IPS-NIHi7 (cell line): ENCODE data around the gene EIF3I.
A peak's percentile ranks its signal among the peaks of the same experiment; 100 is the strongest.
"Not testable (repeated sequence)": the region's sequence is repeated elsewhere in the genome, so short reads cannot be mapped to it uniquely, and the experiment has no call there.

ENCODE experiments used
- DNase-seq: peaks from one replicate; pipeline ENCODE4 v3.0.0; 2012; ENCODE audit warnings: mixed read lengths; ENCODE audit errors: extremely low spot score

Gene EIF3I

DNA sequence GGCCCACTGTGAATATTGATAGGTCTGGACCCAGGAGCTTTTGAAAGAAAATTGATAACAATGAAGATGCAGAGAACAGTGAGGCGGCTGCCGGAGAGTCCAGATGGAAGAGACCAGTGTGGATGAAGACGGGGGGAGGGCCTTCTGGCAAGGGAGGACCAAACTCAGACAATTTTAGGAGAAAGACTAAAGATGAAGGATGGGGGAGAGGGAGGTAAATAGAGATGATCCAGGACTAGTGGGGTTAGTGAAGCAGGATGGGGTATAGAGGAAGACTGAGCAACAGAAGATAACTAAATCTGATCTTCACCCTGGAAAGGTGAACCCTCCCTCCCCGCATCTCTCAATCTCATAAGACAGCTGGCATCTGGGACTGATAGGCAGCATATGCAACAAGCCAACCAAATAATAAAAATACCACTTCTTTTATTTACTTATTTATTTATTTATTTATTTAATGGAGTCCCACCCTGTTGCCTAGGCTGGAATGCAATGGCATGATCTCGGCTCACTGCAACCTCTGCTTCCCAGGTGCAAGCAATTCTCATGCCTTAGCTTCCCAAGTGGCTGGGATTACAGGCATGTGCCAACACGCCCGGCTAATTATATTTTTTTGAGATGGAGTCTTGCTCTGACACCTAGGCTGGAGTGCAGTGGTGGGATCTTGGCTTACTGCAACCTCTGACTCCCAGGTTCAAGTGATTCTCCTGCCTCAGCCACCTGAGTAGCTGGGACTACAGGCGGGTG is 10.5 kb downstream of the EIF3I start:
- no peak for DNase-seq

DNA sequence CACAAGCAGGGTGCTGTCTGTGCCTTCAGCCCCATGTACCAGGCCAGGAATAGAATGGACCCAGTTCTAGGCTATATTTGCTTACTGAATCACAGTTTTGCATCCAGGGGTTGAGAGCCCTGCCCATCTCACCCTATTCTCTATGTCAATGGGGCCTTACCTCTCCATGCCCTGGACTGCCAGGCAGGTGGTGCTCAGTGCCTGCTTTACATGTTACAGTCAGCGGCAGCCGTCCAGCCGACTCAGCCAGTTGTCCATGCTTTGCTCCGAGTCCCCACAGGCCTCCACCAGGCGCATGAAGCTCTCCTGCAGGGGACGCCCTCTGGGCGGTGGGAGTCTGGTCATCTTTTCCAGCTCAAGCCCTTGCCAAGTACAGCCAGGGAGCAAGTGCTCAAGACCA is 12.6 kb downstream of the EIF3I start:
- no peak for DNase-seq

DNA sequence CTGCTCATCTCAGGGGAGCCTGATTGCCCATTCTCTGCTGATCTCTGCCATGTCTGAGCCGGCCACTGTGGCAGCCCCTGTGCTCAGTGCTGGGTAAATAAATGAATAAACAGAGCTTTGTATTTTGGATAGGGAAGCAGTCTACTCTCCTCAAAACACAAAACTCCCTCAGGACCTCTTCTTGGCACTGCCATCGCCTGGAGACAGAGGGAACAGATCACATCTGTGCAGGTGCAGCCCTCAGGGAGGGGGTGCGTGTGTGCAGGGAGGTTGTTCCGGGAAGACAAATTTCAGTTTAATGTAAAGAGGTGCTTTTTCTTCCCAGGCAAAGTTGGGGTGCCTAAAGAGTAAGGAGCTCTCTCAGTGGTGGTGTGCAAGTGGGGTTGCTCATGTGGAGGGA is 17.1 kb downstream of the EIF3I start:
- no peak for DNase-seq

DNA sequence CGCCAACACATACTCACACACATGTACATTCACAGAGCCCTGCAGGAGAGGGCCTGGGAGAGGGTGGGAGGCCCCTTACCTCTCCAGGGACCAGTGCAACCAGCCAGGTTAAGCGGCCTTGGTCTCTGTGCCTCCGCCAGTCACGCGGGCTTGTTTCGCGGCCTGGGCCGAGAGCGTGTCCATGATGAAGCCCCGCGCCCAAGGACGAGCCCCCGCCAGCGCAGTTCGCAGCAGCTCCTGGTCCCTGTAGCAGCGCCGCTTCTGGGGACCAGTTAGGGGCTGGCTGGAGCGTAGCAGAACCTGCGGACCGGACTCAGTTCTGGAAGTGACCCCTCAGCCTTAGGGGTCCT is 17.6 kb downstream of the EIF3I start:
- DNase-seq, result no peak

DNA sequence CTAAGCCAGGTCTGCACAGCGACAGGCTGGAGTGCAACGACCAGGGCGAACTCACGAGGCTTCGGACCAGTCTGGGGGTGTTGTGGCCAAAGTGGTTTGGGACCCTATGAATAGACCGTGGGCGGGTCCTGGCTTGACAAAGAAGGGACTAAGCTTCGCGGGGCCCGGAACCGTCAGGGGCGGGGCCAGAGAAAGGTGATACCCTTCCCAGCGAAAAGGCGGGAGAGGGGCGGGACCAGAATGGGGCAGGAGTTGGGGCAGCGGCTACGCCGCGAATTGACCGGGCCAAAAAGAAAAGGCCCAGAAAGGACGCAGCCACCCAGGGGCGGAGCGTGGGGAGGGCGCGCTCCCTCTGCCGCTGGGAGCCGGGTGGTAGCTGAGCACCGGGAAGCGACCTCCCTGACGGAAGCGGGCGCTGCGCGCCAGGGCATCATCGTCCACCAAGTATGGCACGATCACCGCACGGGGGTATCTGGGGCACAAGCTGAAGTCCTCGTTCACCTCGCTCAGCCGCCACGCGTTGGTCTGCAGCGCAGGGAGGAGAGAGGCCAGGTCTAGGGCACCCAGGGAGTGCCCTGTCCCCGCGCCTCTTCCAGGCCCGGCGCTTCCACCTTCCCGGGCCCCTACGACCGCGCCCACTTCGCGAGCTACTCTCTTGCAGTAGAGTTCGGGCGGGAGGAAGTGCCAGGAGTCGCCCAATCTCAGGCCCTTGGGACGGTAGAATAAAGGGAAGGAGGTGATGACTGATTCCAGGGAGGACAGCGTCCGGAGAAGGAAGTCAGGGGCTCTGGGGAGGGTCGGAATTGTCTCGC is 18.1 kb downstream of the EIF3I start:
- DNase-seq, result peak; percentile 92

DNA sequence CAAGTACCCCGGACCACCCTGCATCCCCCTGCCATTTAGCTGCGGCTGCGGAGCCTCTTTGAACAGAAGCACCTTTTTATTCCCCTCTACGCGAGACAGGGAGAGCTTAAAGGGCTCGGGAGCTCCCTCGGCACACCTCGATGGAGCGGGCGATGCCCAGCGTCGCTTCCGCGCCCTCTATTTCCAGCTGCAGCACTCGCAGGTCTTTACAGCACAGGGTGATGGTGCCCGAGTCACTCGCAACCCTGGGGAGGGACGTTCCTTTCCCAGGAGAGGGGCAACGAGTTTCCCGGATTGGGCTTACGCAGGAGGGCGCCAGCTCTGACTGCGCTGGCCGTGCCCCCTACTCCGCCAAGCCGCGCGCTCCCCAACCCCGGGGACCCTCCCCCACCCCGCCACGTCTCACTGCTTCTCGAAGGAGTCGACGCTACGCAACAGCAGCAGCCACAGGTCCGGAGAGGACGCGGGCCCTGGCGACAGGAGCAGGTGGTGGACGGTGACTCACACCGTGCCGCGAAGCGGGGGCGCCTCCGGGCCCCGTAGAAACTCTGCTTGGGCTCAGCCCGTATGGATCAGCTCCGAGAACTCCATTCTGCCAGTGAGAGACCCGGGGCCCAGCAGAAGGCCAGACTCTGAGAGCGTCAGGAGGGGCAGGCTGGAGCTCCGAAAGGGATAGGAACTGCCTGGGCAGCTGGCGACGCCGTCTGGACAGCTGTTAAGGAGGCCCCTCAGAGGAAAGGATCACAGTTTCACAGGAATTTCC is 19.0 kb downstream of the EIF3I start:
- peak; percentile 53 for DNase-seq

DNA sequence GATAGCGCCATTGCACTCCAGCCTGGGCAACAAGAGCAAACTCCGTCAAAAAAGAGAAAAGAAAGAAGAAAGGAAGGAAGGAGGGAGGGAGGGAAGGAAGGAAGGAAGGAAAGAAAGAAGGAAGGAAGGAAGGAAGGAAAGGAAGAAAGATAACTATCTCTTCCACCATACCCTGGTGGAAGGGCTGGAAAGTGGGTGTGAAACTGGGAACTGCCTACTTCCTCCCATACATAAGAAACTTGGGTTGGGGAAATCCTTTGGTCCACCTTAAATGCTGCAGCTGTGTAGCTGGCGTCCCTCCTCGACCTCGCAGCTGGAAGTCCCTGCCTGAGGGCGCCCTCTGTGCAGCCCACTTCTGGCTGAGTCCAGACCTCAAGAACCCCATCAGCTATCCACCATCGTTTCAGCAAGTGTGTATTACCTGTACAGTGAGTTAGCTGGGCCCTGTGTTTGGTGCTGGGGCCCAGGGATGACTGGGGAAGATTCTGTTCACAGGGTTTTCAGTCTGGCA is 20.2 kb downstream of the EIF3I start:
- DNase-seq, result peak; percentile 35

DNA sequence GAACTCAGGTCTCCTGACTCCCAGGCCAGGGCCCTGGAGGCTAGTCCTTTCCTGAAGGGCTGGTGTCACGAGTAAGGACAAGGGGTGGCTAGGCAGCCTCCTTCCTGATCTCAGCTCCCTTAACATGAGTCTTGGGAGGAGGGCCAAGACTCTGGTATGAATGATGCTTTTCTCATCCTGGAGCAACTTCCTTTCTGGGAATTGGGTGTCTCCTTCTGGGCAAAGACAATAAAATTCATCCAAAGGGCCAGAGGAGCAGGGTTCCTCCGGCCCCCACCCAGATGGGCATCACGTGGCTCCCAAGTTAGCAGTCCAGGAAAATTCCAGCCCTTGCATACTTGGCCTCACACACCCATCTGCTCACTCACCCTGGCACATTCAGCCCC is 24.7 kb downstream of the EIF3I start, which contains the start of gene FAM167B:
TSS of gene FAM167B (plus strand) at position 335 of the 386 bp plus-strand sequence. CDS start 200 bp downstream, outside the sequence.
- DNase-seq, result no peak

DNA sequence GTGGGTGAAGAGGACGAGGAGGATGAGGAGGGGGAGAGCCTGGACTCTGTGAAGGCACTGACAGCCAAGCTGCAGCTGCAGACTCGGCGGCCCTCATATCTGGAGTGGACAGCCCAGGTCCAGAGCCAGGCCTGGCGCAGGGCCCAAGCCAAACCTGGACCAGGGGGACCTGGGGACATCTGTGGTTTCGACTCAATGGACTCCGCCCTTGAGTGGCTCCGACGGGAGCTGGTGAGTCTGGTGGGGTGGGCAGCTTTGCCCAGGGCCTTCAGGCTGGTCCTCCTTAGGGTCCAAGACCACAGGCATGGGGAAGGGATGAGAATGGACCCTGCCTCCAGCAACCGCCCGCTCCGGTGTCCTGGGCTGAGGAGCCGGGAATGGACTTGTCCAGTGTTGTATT is 25.2 kb downstream of the EIF3I start:
- no peak for DNase-seq

DNA sequence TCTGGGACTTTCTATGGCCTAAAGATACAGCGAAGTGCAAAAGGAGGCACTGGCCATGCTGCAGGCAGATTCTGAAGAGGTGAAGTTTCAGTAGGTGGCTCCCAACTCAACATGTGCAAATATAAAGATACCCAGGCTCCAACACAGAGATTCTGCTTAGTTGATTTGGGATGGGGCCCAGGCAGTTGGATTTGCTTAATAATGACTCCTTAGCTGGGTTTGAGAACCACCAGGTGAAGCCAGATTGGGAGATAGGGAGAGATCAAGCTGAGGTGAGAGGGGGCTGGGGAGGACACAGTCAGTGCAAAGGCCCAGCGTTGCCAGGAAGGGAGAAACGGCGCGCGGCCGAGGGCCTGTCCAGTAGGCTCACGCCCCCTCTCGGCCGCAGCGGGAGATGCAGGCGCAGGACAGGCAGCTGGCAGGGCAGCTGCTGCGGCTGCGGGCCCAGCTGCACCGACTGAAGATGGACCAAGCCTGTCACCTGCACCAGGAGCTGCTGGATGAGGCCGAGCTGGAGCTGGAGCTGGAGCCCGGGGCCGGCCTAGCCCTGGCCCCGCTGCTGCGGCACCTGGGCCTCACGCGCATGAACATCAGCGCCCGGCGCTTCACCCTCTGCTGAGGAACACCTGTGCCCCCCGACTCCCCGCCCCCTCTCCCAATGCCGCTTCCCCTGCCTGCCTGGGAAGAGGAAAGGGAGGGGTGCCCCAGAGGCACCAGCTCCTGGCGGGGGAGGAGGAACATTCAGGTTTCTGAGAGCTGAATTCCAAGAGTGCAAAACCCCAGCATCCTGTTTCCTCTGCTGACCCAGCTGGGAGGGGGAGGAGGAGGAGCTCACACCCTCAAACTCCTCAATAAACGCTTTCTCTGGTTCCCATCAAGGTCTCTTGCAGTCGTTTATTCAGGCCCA is 26.0 kb downstream of the EIF3I start:
- peak; percentile 96 for DNase-seq

DNA sequence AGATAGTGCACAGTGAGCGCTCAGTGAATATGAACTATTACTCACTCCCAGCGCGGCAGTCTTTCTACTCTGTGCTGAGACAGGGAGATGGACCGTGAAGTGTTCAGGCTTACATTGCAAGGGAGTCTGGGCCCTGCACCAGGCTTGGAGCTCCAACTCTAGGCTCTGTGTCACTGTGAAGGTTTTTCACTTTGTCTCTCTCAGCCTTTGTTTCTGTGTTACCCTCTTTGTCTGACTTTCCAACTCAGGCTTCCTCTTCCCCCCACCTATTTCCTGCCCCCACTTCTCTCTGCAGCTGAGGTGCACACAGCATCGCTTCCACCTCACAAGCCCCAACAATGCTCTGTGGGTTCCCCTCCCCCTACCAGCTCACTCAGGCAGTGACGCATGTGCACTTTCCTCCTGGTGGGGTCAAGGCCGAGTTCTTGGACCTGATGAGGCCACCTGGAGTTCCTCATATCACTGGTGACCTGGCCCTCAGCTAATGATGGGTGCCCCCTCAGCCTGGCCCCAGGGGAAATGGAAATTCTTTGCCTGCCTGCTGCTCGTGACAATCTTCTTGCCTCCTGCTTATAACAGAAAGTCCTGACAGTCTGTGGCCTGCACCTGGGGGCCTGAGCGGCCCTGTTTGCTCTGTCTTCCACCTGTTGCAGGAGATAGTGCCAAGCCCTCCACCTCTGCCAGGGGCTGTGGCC is 27.8 kb downstream of the EIF3I start:
- no peak for DNase-seq

DNA sequence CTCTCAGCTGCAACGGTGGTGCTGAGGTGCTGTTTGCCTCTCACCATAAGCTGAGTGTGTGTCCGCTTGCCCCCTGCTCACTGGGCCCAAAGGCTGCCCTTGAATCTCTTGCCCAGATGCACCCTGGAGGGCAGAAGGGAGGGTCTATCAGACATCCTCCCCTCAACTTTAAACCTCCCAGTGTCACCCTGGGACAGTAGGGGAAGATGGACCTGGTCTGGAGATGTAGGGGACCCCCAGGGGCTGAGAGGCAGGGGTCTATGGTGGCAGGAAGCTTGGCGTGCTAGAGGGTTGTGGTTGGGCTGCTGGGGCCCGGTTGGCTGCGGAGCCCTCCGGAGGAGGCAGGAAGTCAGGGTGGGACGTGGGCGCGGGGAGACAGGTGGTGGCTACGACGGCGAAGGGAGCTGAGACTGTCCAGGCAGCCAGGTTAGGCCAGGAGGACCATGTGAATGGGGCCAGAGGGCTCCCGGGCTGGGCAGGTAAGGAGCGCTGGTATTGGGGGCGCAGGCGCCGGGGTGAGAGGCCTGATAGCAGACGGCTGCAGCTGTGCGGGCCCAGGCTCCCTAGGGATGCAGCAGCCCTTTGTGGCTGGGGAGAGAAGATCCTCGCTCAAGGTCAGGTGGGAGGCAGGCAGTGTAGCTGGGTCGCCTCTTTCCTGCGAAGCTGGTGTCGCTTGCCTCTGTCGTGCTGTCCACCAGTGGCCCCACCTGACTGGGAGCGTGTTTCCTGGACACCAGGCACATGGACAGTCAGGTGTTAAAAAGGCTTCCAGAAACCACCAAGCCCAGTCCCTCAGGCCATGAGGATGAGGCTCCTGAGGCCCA is 28.9 kb downstream of the EIF3I start, which contains the start of gene LCK:
TSS of gene LCK (plus strand) at position 373 of the 824 bp plus-strand sequence. CDS start 23,065 bp downstream, outside the sequence.
- DNase-seq, result no peak

DNA sequence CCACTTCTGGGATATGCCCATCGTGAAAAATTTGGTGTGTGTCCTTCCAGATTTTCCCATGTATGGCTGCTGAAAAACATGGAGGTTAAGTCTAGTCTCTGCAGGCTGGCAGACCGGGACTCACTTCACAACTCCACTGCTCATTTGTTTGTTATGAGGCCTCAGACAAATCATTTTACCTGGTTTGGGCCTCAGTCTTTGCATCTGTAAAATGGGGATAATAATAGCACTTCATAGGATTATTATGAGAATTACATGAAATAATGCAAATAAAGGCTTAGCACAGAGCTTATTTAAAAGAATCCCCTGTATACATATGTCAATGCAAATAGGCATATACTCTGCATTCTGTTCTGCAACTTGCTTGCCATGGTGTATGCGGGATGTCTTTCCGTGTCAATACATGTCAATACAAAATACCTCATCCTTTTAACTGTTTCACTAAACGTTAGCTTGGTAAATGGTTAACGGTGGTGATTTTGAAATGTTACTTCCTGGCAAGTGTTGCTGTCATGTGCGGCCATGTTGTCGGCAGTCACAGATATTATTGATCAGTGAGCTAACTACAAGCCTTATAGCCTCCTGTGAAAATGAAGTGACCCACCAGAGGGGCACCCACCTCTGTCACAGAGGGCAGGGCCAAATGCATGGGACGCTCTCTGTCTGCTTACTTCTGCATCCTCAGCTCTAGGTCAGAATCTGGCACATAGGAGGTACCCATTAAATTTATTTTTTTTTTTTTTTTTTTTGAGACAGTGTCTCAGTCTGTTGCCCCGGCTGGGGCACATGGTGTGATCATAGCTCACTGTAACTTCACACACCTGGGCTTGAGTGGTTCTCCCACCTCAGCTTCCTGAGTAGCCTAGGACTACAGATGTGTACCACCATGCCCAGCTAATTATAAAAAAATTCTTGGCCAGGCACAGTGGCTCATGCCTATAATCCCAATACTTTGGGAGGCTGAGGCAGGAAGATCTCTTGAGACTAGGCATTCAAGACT is 33.2 kb downstream of the EIF3I start:
- no peak for DNase-seq

DNA sequence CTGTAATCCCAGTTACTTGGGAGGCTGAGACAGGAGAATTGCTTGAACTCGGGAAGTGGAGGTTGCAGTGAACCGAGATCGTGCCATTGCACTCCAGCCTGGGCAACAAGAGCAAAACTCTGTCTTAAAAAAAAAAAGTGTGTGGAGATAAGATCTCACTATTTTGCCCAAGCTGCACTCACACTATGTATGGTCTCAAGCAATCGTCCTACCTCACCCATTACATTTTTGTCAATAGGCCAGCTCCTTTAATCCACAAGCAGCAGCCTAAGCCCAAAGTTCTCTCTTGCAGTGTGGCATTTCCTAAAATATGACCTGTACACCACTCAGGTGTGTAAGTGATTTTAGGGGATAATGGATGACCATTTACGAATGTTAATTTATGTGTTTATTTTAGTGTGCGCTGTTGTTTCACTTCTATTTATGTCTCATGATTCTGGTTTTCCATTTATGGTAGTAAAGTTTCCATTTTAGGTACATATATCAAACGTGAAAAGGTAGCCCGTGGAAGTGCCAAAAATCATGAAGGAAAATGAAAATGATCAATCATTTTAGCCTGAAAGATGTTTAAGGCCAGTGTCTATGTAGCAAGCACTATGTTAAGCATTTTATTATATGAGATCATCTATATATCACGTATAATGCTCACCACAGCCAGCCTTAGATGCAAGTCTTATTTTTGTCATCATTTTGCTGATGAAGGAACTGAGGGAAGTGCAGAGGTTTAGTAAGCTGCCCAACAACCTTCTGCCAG is 34.4 kb downstream of the EIF3I start:
- DNase-seq, result no peak

DNA sequence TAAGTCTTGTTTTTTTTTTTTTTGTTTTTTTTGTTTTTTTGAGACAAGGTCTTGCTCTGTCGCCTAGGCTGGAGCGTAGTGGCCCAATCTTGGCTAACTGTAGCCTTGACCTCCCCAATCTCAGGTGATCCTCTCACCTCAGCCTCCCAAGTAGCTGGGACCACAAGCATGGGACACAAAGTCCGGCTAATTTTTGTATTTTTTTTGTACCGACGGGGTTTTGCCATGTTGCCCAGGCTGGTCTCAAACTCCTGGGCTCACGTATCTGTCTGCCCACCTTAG is 35.0 kb downstream of the EIF3I start:
- no peak for DNase-seq

DNA sequence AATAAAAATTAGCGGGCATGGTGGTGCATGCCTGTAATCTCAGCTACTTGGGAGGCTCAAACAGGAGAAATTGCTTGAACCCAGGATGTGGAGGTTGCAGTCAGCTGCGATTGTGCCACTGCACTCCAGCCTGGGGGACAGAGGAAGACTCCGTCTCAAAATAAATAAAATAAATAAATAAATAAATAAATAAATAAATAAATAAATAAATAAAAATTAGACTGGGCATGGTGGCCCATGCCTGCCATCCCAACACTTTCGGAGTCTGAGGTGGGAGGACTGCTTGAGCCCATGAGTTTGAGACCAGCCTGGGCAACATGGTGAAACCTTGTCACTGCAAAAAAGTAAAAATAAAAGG is 41.0 kb downstream of the EIF3I start:
- DNase-seq, result not testable (repeated sequence)

DNA sequence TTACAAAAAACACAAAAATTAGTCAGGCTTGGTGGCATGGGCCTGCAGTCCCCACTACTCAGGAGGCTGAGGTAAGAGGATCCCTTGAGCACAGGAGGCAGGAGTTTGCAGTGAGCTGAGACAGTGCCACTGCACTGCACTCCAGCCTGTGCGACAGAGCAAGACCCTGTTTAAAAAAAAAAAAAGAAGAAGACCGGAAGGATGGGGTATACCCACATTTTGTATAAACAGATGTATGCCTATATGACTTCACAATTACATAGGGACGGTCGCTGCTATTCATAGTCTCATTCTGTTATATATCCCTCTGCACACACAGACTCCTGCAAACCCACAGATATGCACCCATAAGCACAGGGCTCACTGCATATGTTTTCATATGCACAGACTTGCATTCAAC is 41.5 kb downstream of the EIF3I start:
- no peak for DNase-seq

DNA sequence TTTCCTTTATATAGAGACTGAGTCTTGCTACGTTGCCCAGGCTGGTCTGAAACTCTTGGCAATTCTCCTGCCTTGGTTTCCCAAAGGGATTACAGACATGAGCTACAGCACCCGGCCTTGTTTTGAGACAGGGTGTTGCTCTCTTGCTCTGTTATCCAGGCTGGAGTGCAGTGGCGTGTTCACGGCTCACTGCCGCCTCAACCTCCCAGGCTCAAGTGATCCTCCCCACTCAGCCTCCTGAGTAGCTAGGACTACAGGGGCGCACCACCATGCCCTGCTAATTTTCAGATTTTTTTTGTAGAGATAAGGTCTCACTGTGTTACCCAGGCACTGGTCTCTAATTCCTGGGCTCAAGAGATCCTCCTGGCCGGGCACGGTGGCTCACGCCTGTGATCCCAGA is 43.6 kb downstream of the EIF3I start:
- no peak for DNase-seq
